Measurements from ENCODE around the gene PTCD1.

PTCD1 gene

DNA sequence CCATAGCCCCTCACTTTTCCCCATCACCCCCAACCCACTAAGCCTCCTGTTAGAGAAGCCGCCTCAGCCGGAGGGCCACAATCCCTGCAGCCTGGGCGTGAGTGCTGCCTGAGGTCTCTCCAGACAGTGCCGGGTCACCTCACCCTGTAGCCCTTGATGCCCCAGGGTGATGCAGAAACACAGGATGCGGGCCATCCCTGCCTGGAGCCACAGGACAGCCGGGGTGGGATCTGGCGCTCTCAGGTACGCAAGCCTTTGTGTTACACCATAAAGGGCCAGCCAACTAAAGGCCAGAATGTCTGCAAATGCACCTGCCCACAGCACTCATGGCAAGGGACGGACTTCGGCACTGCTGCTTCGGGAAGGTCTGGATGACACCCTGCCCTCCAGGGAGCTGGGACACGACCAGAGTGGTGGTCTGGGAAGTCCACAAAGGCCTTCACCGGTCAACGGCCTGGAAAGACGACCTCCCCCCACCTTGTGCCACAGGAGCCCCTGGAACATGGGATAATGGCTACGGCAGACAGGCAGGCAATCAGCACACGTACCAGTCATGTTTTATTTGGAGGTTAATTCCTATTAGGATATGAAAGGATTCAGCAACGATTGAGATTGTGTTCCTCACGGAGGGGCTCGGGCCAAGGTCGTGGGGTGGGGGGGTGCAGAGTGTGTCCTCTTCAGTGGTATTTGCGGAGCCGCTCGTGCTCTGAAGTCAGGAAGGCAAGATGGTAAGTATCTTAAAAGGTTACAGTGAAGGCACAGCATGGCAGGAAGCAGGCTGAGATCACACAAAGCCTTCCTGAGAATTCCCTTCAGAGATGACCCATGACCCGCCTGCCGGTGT lies 19.3 kb upstream of the PTCD1 start:
- no peak overlapping the region for H3K9ac ChIP-seq (ENCODE audit: low read depth, low read length)
- H3K4me1 ChIP-seq (ENCODE audit: insufficient read depth, low read length) = no peaks in the 10 kb centered on the region
- H3K9me3 ChIP-seq (ENCODE audit: control insufficient read depth, insufficient read depth, low read length) = no peaks in the 10 kb centered on the region
- H3K36me3 ChIP-seq (ENCODE audit: insufficient read depth, low read length) = peaks cover 26% of the 10 kb centered on the region

DNA sequence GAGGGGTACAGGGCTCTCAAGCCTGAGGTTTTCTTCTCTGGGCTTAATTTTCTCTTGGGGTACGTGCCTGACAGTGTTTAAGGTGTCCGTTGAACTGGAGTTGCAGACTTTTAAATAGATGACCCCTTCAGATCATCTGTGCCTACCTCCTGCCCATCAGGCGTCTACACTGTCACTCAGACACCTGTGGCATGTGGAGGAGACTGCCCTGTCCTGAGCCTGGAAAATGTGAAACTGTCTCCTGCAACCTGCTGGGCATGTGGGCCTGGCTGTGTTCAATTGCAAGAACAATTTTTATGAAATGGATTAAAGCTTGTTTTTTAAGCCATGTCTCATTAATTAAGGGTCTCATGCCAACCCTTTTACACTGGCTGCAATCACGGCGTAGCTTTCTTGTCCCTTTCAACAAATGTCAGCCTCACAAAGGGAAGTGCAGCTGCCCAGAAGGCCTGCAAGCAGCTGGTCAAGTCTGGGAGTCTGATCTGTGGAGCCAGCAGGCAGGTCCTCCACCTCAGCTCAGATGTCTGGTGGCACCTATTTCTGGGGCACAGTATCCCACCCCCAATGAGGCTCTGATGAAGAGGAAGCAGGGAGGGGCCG lies 18.6 kb upstream of the PTCD1 start:
- H3K9ac ChIP-seq (ENCODE audit: low read depth, low read length) = no peak overlapping the region
- peaks cover 28% of the 10 kb centered on the region for H3K36me3 ChIP-seq (ENCODE audit: insufficient read depth, low read length)
- no peaks in the 10 kb centered on the region for H3K9me3 ChIP-seq (ENCODE audit: control insufficient read depth, insufficient read depth, low read length)
- no peaks in the 10 kb centered on the region for H3K4me1 ChIP-seq (ENCODE audit: insufficient read depth, low read length)

DNA sequence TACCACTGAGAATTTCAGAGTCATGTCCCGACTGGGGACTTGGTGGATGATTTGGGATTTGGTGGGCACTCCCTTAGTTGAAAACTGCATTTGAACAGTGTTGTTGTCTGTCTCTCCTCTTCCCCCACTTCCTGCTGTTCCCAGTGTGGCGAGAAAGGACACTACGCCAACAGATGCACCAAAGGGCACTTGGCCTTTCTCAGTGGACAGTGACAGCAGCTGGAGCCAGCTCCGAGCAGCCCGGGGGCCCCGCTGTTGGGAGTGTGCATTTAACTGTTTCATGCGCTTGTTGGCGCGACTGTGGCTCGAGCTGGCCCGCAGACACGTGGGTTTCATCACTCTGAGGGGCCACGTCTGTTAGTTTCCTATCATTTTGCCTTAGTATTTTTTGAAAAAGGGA lies 17.7 kb upstream of the PTCD1 start:
- Histone ChIP-seq H3K36me3 (ENCODE audit: insufficient read depth, low read length) (peaks cover 28% of the 10 kb centered on the region), H3K4me1 (ENCODE audit: insufficient read depth, low read length) (no peaks in the 10 kb centered on the region), H3K9me3 (ENCODE audit: control insufficient read depth, insufficient read depth, low read length) (no peaks in the 10 kb centered on the region), H3K9ac (ENCODE audit: low read depth, low read length) (no peak overlapping the region)

DNA sequence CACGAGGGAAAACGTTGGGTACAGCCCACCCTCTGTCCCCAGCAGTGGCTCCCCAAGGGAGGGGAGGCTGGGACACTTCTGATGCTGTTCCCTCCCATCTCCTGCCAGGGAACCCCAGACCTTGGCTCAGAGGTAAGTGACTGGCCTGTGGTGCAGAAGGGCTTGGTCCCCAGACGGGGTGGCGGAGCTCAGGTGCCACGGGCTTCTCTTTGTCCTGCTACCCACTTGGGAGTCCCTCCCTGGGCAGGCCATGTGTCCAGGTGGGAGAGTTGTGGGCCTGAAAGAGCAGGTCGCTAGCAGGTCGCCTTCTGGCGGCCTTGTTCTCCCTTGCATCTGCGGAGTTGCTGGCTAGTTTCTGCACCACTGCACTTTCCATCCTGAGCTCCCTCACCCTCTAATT lies 17.3 kb upstream of the PTCD1 start:
- no peak overlapping the region for H3K9ac ChIP-seq (ENCODE audit: low read depth, low read length)
- H3K9me3 ChIP-seq (ENCODE audit: control insufficient read depth, insufficient read depth, low read length) = no peaks in the 10 kb centered on the region
- H3K36me3 ChIP-seq (ENCODE audit: insufficient read depth, low read length) = peaks cover 31% of the 10 kb centered on the region

DNA sequence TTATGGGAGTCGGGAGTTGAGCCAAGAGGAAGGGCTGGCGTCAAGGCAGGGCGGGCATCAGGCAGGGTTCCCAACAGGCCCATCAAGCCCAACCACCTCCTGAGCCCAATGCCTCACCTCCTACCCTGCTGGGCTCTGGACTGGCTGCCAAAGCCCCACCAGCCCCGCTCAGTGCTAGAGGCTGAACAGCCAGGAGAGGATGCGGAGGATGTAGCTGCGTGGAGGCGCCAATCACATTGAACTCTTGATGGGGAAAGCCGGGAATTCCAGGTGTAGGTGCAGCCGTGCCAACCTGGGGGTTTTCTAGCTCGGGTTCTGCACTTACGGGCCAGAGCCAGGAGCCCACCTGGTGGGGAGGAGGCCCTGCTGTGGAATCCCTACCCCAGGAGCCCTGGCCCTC lies 14.5 kb upstream of the PTCD1 start:
- no peaks in the 10 kb centered on the region for H3K4me1 ChIP-seq (ENCODE audit: insufficient read depth, low read length)
- peaks cover 41% of the 10 kb centered on the region for H3K36me3 ChIP-seq (ENCODE audit: insufficient read depth, low read length)
- no peak overlapping the region for H3K9ac ChIP-seq (ENCODE audit: low read depth, low read length)
- H3K9me3 ChIP-seq (ENCODE audit: control insufficient read depth, insufficient read depth, low read length) = no peaks in the 10 kb centered on the region

More for the DNA sequence above, 17.3 kb upstream of the PTCD1 start:
- no peaks in the 10 kb centered on the region for H3K4me1 ChIP-seq (ENCODE audit: insufficient read depth, low read length)

DNA sequence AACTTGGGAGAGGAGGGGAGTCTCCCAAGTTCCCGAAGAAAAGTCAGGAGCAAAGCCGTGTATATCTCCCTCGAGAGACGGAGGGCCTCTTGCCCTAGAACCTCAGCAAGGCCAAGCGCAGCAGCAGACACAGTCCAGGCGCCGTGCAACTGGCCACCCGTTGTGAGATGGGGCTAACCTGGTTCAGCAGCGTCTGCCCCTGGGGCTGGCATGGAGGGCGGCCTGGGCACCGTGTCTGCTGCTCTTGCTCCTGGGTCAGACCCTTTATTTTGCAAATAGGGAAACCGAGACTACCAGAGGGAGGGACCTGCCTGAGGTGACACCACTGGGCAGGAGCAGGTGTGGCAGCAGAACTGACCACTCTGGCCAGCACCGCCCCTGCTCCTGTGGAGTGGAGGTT lies 13.9 kb upstream of the PTCD1 start:
- Histone ChIP-seq H3K4me1 (ENCODE audit: insufficient read depth, low read length) (no peaks in the 10 kb centered on the region), H3K9ac (ENCODE audit: low read depth, low read length) (no peak overlapping the region), H3K9me3 (ENCODE audit: control insufficient read depth, insufficient read depth, low read length) (no peaks in the 10 kb centered on the region), H3K36me3 (ENCODE audit: insufficient read depth, low read length) (peaks cover 38% of the 10 kb centered on the region)

DNA sequence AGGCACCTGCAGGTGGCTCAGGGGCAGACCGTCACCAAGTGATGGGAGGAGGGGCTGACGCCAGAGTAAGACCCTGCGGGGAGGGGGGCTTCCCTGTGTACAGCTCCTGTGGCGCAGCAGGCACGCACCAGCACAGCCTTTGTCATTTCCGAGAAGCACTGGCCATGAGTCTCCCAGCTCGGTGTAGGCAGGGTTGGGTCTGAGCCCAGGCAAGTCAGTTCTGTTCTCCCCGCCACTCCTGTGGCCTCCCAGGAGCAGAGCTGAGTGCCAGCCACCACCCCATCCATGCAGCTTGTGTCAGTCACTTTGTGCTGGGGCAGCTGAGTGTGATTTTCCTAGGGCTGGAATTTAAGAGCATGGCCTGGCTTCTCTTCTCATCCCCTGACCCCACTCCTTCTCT lies 13.3 kb upstream of the PTCD1 start:
- H3K9ac ChIP-seq (ENCODE audit: low read depth, low read length) = no peak overlapping the region
- no peaks in the 10 kb centered on the region for H3K4me1 ChIP-seq (ENCODE audit: insufficient read depth, low read length)
- H3K36me3 ChIP-seq (ENCODE audit: insufficient read depth, low read length) = peaks cover 41% of the 10 kb centered on the region
- H3K9me3 ChIP-seq (ENCODE audit: control insufficient read depth, insufficient read depth, low read length) = no peaks in the 10 kb centered on the region

DNA sequence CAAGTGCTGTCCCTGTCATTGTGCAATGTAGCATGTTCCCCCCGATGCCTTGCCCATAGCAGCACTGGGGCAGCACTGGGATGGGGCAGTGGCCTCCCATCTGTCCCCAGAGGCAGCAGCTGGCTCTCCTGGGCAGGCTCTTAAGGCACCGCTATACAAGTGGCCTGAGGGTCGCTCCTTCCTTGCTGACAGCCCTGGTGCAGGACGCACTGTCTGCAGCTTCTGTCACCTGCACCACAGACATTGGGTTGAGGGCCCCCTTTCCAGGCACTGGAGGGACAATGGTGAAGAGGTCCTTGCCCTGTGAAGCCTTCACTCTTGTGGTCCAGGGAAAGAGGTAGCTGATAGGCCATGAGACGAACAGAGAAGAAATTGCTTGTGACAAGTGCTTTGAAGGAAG lies 10.7 kb upstream of the PTCD1 start:
- no peak overlapping the region for H3K9ac ChIP-seq (ENCODE audit: low read depth, low read length)
- no peaks in the 10 kb centered on the region for H3K4me1 ChIP-seq (ENCODE audit: insufficient read depth, low read length)
- peaks cover 47% of the 10 kb centered on the region for H3K36me3 ChIP-seq (ENCODE audit: insufficient read depth, low read length)
- H3K9me3 ChIP-seq (ENCODE audit: control insufficient read depth, insufficient read depth, low read length) = no peaks in the 10 kb centered on the region

DNA sequence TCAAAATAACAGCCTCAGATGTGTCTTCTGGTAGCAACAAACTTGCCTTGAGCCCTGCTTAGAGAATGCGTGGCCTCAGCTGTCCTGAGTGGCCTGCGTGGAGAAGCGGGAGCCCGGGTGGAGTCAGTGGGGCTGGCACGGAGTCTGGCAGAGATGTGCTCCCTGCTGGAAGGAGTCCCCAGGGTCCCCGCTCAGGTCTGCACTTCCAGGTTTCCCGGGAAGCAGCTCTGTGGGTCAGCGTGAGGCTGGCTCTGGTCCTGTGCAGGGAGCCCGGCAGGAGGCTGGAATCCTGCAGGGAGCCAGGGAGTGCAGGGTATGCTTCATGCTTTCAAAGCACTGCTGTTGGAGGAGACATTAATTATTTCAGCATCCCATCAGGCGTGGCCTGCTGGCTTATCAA lies 10.3 kb upstream of the PTCD1 start:
- Histone ChIP-seq H3K9ac (ENCODE audit: low read depth, low read length) (no peak overlapping the region), H3K4me1 (ENCODE audit: insufficient read depth, low read length) (no peaks in the 10 kb centered on the region), H3K9me3 (ENCODE audit: control insufficient read depth, insufficient read depth, low read length) (no peaks in the 10 kb centered on the region), H3K36me3 (ENCODE audit: insufficient read depth, low read length) (peaks cover 44% of the 10 kb centered on the region)

DNA sequence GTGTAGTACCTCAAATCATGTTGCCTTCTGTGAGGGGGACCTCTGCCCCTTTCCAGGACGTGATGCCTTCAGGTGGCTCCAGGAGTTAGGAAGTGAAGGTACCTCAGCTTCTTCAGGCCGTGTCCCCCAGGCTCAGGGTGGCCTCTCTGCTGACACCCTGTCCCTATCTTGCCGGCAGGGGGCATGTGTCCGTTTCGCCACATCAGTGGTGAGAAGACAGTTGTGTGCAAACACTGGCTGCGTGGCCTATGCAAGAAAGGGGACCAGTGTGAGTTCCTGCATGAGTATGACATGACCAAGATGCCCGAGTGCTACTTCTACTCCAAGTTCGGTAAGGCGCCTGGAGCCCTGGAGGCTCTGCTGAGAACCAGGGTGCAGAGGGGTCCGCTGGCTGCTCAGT lies 9.3 kb upstream of the PTCD1 start:
- Histone ChIP-seq H3K9me3 (ENCODE audit: control insufficient read depth, insufficient read depth, low read length) (no peaks in the 10 kb centered on the region), H3K9ac (ENCODE audit: low read depth, low read length) (no peak overlapping the region), H3K4me1 (ENCODE audit: insufficient read depth, low read length) (no peaks in the 10 kb centered on the region), H3K36me3 (ENCODE audit: insufficient read depth, low read length) (peaks cover 40% of the 10 kb centered on the region)

DNA sequence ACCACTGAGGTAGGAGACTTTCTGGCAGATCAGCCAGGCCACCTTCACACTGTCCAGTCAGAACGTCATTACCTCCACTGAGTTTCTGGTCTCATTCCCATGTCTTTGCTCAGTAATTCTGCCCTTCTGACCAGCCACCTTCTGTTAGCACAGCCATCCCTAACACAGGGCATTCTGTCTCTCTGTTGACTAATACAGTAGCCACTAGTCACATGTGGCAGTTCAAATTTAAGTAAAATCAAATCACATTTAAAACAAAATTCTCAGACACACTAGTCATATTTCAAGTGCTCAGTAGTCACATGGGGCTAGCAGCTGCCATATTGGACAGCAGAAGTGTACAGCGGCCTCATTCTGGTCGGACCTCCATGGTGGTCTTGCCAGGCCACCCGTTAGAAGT lies 7.5 kb upstream of the PTCD1 start:
- Histone ChIP-seq H3K4me1 (ENCODE audit: insufficient read depth, low read length) (peaks cover 5% of the 10 kb centered on the region; the same call in 1 of the 2 replicates), H3K9me3 (ENCODE audit: control insufficient read depth, insufficient read depth, low read length) (no peaks in the 10 kb centered on the region), H3K36me3 (ENCODE audit: insufficient read depth, low read length) (peaks cover 36% of the 10 kb centered on the region), H3K9ac (ENCODE audit: low read depth, low read length) (no peak overlapping the region)

DNA sequence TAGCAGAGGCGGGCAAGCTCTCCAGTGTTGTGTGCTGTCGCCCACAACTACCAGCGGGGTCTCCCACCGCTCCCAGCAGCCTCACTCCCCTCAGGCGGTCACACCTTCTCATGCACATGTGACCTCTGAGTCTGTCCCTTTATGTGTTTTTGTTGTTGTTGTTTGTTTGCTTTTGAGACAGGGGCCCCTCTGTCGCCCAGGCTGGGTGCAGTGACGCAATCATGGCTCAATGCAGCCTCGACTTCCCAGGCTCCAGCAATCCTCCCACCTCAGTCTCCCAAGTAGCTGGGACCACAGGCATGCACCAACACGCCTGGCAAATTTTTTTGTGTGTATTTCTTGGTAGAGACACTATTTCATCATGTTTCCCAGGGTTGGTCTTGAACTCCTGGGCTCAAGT lies 1.6 kb upstream of the PTCD1 start:
- Histone ChIP-seq H3K9me3 (ENCODE audit: control insufficient read depth, insufficient read depth, low read length) (no peaks in the 10 kb centered on the region), H3K9ac (ENCODE audit: low read depth, low read length) (peak overlapping the region; percentile 94), H3K36me3 (ENCODE audit: insufficient read depth, low read length) (peaks cover 14% of the 10 kb centered on the region), H3K4me1 (ENCODE audit: insufficient read depth, low read length) (peaks cover 6% of the 10 kb centered on the region; the same call in 1 of the 2 replicates)

DNA sequence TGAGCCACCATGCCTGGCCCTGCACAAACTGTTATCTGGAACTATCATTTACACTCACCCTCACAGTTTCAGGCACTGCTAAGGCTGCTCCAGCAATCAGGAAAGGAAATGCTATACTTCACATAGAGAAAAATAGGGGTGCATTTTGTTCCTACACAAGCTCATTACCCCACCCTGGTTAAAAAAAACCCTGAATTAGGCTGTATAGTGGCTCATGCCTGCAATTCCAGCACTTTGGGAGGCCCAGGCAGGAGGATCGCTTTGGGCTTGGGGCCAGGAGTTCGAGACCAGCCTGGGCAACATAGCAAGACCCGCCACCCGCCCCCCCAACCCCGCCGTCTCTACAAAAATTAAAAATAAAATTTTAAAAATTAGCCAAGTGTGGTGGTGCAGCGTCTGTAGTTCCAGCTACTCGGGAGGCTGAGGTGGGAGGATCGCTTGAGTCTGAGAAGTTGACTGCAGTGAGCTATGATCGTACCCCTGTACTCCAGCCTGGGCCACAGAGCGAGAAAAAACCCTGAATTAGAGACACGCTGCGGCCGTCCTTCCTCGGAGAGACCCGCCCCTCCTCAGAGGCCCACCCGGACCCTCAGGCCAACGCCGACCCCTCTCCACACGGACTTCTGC lies 539 bp downstream of the PTCD1 start:
- peak overlapping the region; percentile 94; the same call in 1 of the 2 replicates for H3K9ac ChIP-seq (ENCODE audit: low read depth, low read length)
- H3K36me3 ChIP-seq (ENCODE audit: insufficient read depth, low read length) = peaks cover 9% of the 10 kb centered on the region
- H3K9me3 ChIP-seq (ENCODE audit: control insufficient read depth, insufficient read depth, low read length) = no peaks in the 10 kb centered on the region
- peaks cover 6% of the 10 kb centered on the region; the same call in 1 of the 2 replicates for H3K4me1 ChIP-seq (ENCODE audit: insufficient read depth, low read length)

DNA sequence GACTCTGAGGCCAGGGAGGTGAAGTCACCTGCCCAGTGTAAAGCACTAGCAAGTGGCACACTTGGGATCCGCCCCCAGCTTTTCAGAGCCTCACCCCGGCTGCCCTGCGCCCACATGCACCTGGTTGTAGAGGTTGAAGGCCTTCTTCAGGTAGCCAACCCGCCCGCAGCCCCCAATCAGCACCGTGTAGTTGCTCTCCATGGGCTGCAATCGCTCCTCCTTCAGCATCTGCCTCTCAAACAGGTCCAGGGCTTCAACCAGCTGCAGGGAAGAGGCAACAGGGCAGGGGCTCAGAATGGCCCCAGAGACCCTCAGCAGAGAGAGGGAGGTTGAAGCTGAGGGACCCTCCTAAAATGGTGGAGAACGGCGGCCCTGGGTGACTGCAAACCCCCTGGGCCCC lies 5.4 kb downstream of the PTCD1 start:
- peaks cover 11% of the 10 kb centered on the region; the same call in 1 of the 2 replicates for H3K36me3 ChIP-seq (ENCODE audit: insufficient read depth, low read length)
- no peaks in the 10 kb centered on the region for H3K4me1 ChIP-seq (ENCODE audit: insufficient read depth, low read length)
- H3K9me3 ChIP-seq (ENCODE audit: control insufficient read depth, insufficient read depth, low read length) = no peaks in the 10 kb centered on the region
- no peak overlapping the region for H3K9ac ChIP-seq (ENCODE audit: low read depth, low read length)
